ENCODE data around the gene MCOLN1.

- TF ChIP-seq CTCF (conservative IDR thresholded peaks at IDR 0.05 in 1 of 2, IDR thresholded peaks at IDR 0.05 in 1 of 2; ENCODE audit: extremely low read depth in 1 of 2, insufficient read depth in 1 of 2, low read depth in 1 of 2, low read length in 2 of 2) (no peak), EZH2 (IDR thresholded peaks at IDR 0.05; ENCODE audit: borderline replicate concordance, low read length) (no peak)
These were observed 17.1 kb upstream of the MCOLN1 start for GRCh38 chr19:7505288-7505681.

All from mammary epithelial cell (primary cell).